Measurements from ENCODE around the gene VCAN. TPM values are rescaled to one million over a fixed set of nuclear protein-coding genes. Genes with fewer than 3 reads are reported as not detected.

VCAN gene
- total RNA-seq, 4 donors from 2014 or later: 9.4 to 49.2 (median 10.9) TPM

DNA sequence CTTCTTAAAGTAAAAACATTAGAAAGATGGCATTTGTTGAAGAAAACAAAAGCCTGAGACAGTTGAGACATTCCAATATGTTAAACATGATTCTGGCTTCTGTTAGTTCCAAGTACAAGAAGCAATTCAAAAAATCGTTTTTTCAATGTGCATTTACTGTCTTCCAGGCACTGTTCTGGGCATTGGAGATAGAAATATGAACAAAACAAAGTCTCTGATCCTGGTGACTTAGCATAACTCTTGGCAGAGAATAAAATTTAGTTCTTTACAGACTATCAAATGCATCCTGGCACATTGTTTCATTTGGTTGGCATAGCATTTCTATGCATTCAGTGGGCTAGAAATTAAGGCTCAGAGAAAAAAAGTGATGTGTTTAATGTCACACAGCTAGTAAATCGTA, 77.5 kb downstream of the VCAN start:
- intact Hi-C loops (cut with DNase I; ENCODE audit: low total_unique reads) (no loop called here), in situ Hi-C loops (cut with MboI; ENCODE audit: low pct_ligation_motif_present in 1 of 4, low pct_unique_long_range_greater_than_20kb in 1 of 4, low sequenced_read_pairs in 3 of 4) (no loop called here)
- no peak for DNase-seq
- no peaks in the 10 kb centered on the region for H3K4me1 ChIP-seq
- peak overlapping the region in 3 of 4 donors; percentile 22 to 43 (median 23) for H3K27ac ChIP-seq
- no peaks in the 10 kb centered on the region for H3K36me3 ChIP-seq
- H3K4me3 ChIP-seq: no peak overlapping the region
- no peaks in the 10 kb centered on the region for H3K27me3 ChIP-seq
- WGBS, 2 donors (ENCODE audit: low coverage in 1 of 2): 17 to 28% methylated on average over 1 to 2 of the region's 2 CpGs
- H3K9me3 ChIP-seq: no peaks in the 10 kb centered on the region
- no peak for TF ChIP-seq POLR2A (IDR thresholded peaks at IDR 0.05)
- no peak for TF ChIP-seq POLR2AphosphoS5 (IDR thresholded peaks at IDR 0.05)

DNA sequence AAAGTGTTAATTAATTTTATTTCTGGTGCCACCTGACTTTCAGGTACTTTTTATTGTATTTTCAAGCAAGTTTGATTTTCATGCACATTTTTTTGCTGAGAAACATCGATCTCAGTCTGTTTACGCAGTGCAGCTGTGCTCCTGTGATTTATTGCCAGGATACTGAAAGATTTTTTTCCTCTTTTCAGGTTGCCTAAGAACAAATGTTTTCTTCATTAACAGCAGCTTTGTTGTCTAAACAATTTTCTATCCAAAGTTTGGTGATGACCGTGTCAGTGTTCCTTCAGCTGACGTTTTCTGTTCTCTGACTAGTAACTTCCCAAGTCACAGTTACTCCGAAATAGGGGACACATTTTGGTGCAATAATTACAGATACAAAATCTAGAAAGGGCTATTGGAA, 78.1 kb downstream of the VCAN start:
- in situ Hi-C loops (cut with MboI; ENCODE audit: low pct_ligation_motif_present in 1 of 4, low pct_unique_long_range_greater_than_20kb in 1 of 4, low sequenced_read_pairs in 3 of 4): loop anchor here in 2 of 4 donors (25.0 kb wide), 2 partner anchors 912 to 1187 kb away; no protein-coding TSS in a partner anchor
- no peak for TF ChIP-seq POLR2A (IDR thresholded peaks at IDR 0.05)
- TF ChIP-seq, protein P1, sequence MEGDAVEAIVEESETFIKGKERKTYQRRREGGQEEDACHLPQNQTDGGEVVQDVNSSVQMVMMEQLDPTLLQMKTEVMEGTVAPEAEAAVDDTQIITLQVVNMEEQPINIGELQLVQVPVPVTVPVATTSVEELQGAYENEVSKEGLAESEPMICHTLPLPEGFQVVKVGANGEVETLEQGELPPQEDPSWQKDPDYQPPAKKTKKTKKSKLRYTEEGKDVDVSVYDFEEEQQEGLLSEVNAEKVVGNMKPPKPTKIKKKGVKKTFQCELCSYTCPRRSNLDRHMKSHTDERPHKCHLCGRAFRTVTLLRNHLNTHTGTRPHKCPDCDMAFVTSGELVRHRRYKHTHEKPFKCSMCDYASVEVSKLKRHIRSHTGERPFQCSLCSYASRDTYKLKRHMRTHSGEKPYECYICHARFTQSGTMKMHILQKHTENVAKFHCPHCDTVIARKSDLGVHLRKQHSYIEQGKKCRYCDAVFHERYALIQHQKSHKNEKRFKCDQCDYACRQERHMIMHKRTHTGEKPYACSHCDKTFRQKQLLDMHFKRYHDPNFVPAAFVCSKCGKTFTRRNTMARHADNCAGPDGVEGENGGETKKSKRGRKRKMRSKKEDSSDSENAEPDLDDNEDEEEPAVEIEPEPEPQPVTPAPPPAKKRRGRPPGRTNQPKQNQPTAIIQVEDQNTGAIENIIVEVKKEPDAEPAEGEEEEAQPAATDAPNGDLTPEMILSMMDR (IDR thresholded peaks at IDR 0.05): no peak
- peak in 2 of 3 donors; percentile 22 to 64 for TF ChIP-seq POLR2AphosphoS5 (IDR thresholded peaks at IDR 0.05)
- H3K4me1 ChIP-seq: no peaks in the 10 kb centered on the region
- H3K27ac ChIP-seq: peak overlapping the region; percentile 23 to 46 (median 41)
- no peak overlapping the region for H3K4me3 ChIP-seq
- DNase-seq: no peak
- 51 to 52% methylated on average over 5 of the region's 5 CpGs for WGBS, 2 donors (ENCODE audit: low coverage in 1 of 2)
- H3K36me3 ChIP-seq: no peaks in the 10 kb centered on the region
- H3K9me3 ChIP-seq: no peaks in the 10 kb centered on the region
- H3K27me3 ChIP-seq: no peaks in the 10 kb centered on the region
- intact Hi-C loops (cut with DNase I; ENCODE audit: low total_unique reads): no loop called here

DNA sequence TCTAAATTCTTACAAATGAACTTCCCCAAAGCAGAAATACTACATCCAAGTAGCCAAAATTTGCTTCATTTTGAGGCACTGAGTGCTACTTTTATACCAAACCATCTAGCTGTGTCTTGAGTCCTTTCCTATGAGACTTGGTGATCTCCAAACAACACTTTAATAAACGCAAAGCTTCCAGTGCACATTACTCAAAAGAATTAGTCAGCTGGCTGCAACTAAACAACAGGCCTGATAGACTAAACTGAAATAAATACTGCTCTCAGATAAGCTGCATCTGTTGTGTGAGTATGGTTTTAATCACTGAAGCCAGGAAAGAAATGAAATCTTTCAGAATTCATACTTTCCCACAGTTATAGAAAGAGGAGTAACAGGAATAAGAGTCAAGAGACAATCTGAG, 80.3 kb downstream of the VCAN start:
- H3K36me3 ChIP-seq: no peaks in the 10 kb centered on the region
- no peaks in the 10 kb centered on the region for H3K4me1 ChIP-seq
- no peak overlapping the region for H3K4me3 ChIP-seq
- intact Hi-C loops (cut with DNase I; ENCODE audit: low total_unique reads): no loop called here
- in situ Hi-C loops (cut with MboI; ENCODE audit: low pct_ligation_motif_present in 1 of 4, low pct_unique_long_range_greater_than_20kb in 1 of 4, low sequenced_read_pairs in 3 of 4): loop anchor here in 2 of 4 donors (25.0 kb wide), 2 partner anchors 915 to 1190 kb away; no protein-coding TSS in a partner anchor
- TF ChIP-seq EP300 (IDR thresholded peaks at IDR 0.05; ENCODE audit: low read depth) (no peak), POLR2AphosphoS5 (IDR thresholded peaks at IDR 0.05) (no peak), POLR2A (IDR thresholded peaks at IDR 0.05) (no peak)
- TF ChIP-seq, protein P1 (IDR thresholded peaks at IDR 0.05): no peak
- no peaks in the 10 kb centered on the region for H3K27me3 ChIP-seq
- H3K9me3 ChIP-seq: no peaks in the 10 kb centered on the region
- 50 to 77% methylated on average over 1 of the region's 1 CpG for WGBS, 2 donors (ENCODE audit: low coverage in 1 of 2)
- no peak for DNase-seq
- peak overlapping the region in 3 of 4 donors; percentile 5 to 23 (median 22) for H3K27ac ChIP-seq

DNA sequence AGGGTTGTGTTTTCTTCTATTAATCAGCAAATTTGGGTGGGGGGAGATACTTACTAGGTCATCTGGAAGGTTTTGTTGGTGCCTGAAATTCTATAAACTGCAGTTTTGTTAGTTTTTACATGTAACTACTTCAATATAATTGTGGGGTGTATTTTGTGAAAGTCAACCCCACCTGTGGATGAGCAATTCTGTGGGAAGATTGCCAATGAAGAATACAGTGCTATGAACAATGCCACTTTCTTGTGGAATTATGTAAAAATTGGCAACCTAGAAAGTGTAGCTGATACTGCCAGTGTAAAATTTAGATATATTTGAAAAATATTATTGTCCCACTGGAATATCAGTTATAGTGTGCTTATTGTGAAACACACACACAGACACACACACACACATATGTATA, 80.7 kb downstream of the VCAN start:
- in situ Hi-C loops (cut with MboI; ENCODE audit: low pct_ligation_motif_present in 1 of 4, low pct_unique_long_range_greater_than_20kb in 1 of 4, low sequenced_read_pairs in 3 of 4): loop anchor here in 2 of 4 donors (25.0 kb wide), 2 partner anchors 915 to 1190 kb away; no protein-coding TSS in a partner anchor
- TF ChIP-seq POLR2AphosphoS5 (IDR thresholded peaks at IDR 0.05) (no peak), EP300 (IDR thresholded peaks at IDR 0.05; ENCODE audit: low read depth) (no peak), POLR2A (IDR thresholded peaks at IDR 0.05) (no peak)
- TF ChIP-seq, protein P1 (IDR thresholded peaks at IDR 0.05): no peak

DNA sequence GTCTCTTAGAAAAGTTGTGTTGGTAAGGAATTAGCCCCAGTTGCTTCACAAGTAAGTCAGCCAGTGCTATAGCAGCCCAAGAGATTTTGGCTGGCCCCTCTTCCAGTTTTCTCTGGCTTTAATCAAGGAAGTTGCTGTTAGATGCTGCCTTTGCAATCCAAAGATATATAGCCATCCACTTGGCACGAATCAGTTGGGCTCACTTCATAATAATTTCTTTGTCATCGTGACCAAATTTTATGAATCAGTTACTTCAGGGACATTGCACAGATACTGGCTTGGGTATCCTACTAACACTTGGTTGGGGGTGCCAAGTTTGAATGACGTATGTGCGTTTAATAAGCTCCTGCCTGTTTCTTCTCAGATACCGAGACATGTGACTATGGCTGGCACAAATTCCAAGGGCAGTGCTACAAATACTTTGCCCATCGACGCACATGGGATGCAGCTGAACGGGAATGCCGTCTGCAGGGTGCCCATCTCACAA, 81.5 kb downstream of the VCAN start:
- Histone ChIP-seq H3K9me3 (no peaks in the 10 kb centered on the region), H3K4me1 (no peaks in the 10 kb centered on the region), H3K36me3 (no peaks in the 10 kb centered on the region), H3K4me3 (no peak overlapping the region), H3K27ac (no peak overlapping the region), H3K27me3 (no peaks in the 10 kb centered on the region)
- no peak for DNase-seq
- 83 to 91% methylated on average over 6 to 9 of the region's 9 CpGs for WGBS, 2 donors (ENCODE audit: low coverage in 1 of 2)
- in situ Hi-C loops (cut with MboI; ENCODE audit: low pct_ligation_motif_present in 1 of 4, low pct_unique_long_range_greater_than_20kb in 1 of 4, low sequenced_read_pairs in 3 of 4) (loop anchor here in 2 of 4 donors (25.0 kb wide), 2 partner anchors 916 to 1191 kb away; no protein-coding TSS in a partner anchor), intact Hi-C loops (cut with DNase I; ENCODE audit: low total_unique reads) (no loop called here)
- TF ChIP-seq POLR2AphosphoS5 (IDR thresholded peaks at IDR 0.05) (peak in 1 of 3 donors; percentile 22), POLR2A (IDR thresholded peaks at IDR 0.05) (no peak), EP300 (IDR thresholded peaks at IDR 0.05; ENCODE audit: low read depth) (no peak)
- TF ChIP-seq, protein P1 (IDR thresholded peaks at IDR 0.05): no peak

More for the DNA sequence above, 80.7 kb downstream of the VCAN start:
- H3K4me1 ChIP-seq: no peaks in the 10 kb centered on the region
- no peaks in the 10 kb centered on the region for H3K9me3 ChIP-seq
- no peak for DNase-seq
- intact Hi-C loops (cut with DNase I; ENCODE audit: low total_unique reads): no loop called here
- no peak overlapping the region for H3K4me3 ChIP-seq
- no peaks in the 10 kb centered on the region for H3K27me3 ChIP-seq
- H3K27ac ChIP-seq: peak overlapping the region in 3 of 4 donors; percentile 5 to 23 (median 22)
- no peaks in the 10 kb centered on the region for H3K36me3 ChIP-seq

Measured in transverse colon (tissue), 4 donors.